GM12872 (cell line): ENCODE measurements around the gene RXRA.

ENCODE experiments used
- CTCF ChIP-seq: IDR thresholded peaks from 3 replicates; pipeline ENCODE4 v1.5.1; 2011; ENCODE audit warnings: low read depth, mild to moderate bottlenecking, low read length, moderate library complexity; ENCODE audit not compliant: insufficient read depth

The RXRA gene

GRCh38 chr9:134426436-134426835 lies 100.2 kb downstream of the RXRA start:
- no peak for TF ChIP-seq CTCF

- no peak for TF ChIP-seq CTCF
Measured at GRCh38 chr9:134427153-134427782, 101.0 kb downstream of the RXRA start.

- no peak for TF ChIP-seq CTCF
Measured at GRCh38 chr9:134428559-134428958, 102.3 kb downstream of the RXRA start.

- no peak for TF ChIP-seq CTCF
Measured at GRCh38 chr9:134429007-134429406, 102.8 kb downstream of the RXRA start.

- no peak for TF ChIP-seq CTCF
Measured at GRCh38 chr9:134429481-134429880, 103.2 kb downstream of the RXRA start.

GRCh38 chr9:134431095-134431494 lies 104.8 kb downstream of the RXRA start:
- no peak for TF ChIP-seq CTCF

GRCh38 chr9:134431626-134432025 lies 105.4 kb downstream of the RXRA start:
- TF ChIP-seq CTCF: no peak
